Right lobe of liver (tissue), 6 donors: Measurements from ENCODE around the gene AVPR2. TPM values are rescaled to one million over a fixed set of nuclear protein-coding genes. Genes with fewer than 3 reads are reported as not detected.

Source experiments
- ATAC-seq, 4 donors: fragments of 200-7000 bp; cut with Tn5 transposase; one replicate each; pipeline ENCODE4 v1.9.1; 2020; ENCODE audit warnings: mild to moderate bottlenecking in 4 of 4, moderate library complexity in 4 of 4
- DNase-seq, 3 donors: peaks; one replicate each; pipeline ENCODE4 v3.0.0-alpha.2; 2020
- H3K27ac ChIP-seq, 3 donors: fragments of 200-600 bp; one replicate each; pipeline ENCODE4 v1.8.0; 2022
- H3K27me3 ChIP-seq, 2 donors: fragments of 200-600 bp; one replicate each; pipeline ENCODE4 v1.8.0; 2022
- H3K36me3 ChIP-seq, 4 donors: fragments of 200-600 bp; sonication (generic) in 1 of 4; one replicate each; pipeline versions ENCODE4 v1.5.1 to v1.8.0; 2017 to 2022; ENCODE audit warnings: control low read depth in 1 of 4
- H3K4me1 ChIP-seq, 4 donors: fragments of 200-600 bp; sonication (generic) in 1 of 4; one replicate each; pipeline versions ENCODE4 v1.5.1 to v1.8.0; 2017 to 2022; ENCODE audit warnings: control low read depth in 1 of 4
- H3K4me3 ChIP-seq, 3 donors: fragments of 200-600 bp; one replicate each; pipeline ENCODE4 v1.8.0; 2022
- H3K9me3 ChIP-seq, 4 donors: fragments of 200-600 bp; sonication (generic) in 1 of 4; one replicate each; pipeline versions ENCODE4 v1.5.1 to v1.8.0; 2017 to 2022; ENCODE audit warnings: control low read depth in 1 of 4
- POLR2A ChIP-seq: fragments of 450-650 bp; IDR thresholded peaks from one replicate; pipeline ENCODE4 v1.6.1; 2017; ENCODE audit warnings: antibody characterized with exemption, mild to moderate bottlenecking
- WGBS: methylation state at CpG from one replicate; pipeline ENCODE4 v1.1.6; 2018; ENCODE audit warnings: low coverage, low lambda C conversion rate; ENCODE audit not compliant: insufficient coverage; ENCODE audit errors: missing lambda C conversion rate; 5-methylcytosine and 5-hydroxymethylcytosine counted together
- intact Hi-C, 2 donors: fragments of 100-400 bp; cut with DNase I; formaldehyde crosslinking; loops; one replicate each; pipeline versions ENCODE4 v1.11.2 to v1.14.1; 2022
- total RNA-seq, 6 experiments: library from RNA; depleted of rRNA in 2 of 6; stranded (reverse); fragments of >200 nt in 2 of 6; fragmentation: NEBNext Ultra II Directional in 3 of 6; extraction: Animal tissue kit (Norgen Biotek cat#: 25700) in 3 of 6; gene quantifications; one replicate each; pipeline versions ENCODE4 v1.1.0 to v1.2.4, GENCODE V29; 2016 to 2023
- TF ChIP-seq, protein P1 (sequence below), 4 donors: fragments of 200-600 bp in 3 of 4; fragments of 450-650 bp in 1 of 4; IDR thresholded peaks; one replicate each; pipeline versions ENCODE4 v1.5.1 to v1.8.0; 2016 to 2022; ENCODE audit warnings: antibody characterized with exemption in 4 of 4, mild to moderate bottlenecking in 2 of 4
- donor health status: DM: no; HTN: yes; CAD: no.
- donor health status: DM: no; HTN: no; CAD: no.
- donor health status: DM: no; HTN: no; CAD: no.
- donor health status: DM: no; HTN: yes; CAD: no.
- donor health status: DM: no; HTN: yes; CAD: no.

AVPR2 gene
- total RNA-seq, 6 experiments from 2014 or later, result 0.31 TPM; not detected in 5

DNA sequence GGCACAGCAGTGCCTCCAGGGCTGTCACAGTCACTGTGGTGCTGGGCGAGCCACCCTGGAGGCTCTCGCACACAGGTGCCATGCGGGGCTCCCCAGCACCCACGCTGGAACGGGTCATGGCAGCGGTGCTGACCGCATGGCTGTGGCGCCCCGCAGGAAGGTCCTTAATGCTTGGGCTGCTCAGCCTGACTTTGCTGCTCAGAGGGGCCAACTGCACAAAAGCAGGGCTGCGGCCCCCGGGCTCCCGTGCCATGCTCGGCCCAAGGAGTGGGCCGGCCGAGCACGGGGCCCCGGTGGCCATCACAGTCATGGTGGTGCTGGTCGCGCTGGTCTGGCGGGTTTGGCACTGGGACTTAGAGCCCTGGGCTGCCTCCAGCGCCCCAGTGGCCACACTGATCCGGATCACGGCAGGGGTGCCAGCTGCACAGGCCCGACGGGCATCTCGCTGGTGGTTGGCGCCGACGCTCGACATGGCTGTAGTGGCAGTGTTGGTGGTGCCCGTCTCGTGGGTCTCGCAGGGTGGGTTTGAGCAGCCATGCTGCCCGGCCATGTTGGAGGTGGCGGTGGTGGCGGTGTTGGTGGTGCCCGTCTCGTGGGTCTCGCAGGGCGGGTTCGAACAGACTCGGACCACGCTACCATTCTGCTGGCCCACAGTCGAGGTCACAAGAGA, 50.2 kb downstream of the AVPR2 start:
- peak in 1 of 3 donors; percentile 23 for DNase-seq
- Histone ChIP-seq H3K9me3 (no peaks in the 10 kb centered on the region), H3K27ac (no peak overlapping the region), H3K36me3 (peaks cover 0 to 81% (median 29%) of the 10 kb centered on the region in 4 donors), H3K27me3 (no peaks in the 10 kb centered on the region), H3K4me3 (no peak overlapping the region), H3K4me1 (no peaks in the 10 kb centered on the region)
- intact Hi-C loops, result loop anchor here in 1 of 2 donors (5.0 to 10.0 kb wide), 2 partner anchors 192 to 990 kb away; partner anchors contain the start of gene PLXNB3
- peak in 1 of 4 donors; percentile 2 for ATAC-seq
- TF ChIP-seq, protein P1, sequence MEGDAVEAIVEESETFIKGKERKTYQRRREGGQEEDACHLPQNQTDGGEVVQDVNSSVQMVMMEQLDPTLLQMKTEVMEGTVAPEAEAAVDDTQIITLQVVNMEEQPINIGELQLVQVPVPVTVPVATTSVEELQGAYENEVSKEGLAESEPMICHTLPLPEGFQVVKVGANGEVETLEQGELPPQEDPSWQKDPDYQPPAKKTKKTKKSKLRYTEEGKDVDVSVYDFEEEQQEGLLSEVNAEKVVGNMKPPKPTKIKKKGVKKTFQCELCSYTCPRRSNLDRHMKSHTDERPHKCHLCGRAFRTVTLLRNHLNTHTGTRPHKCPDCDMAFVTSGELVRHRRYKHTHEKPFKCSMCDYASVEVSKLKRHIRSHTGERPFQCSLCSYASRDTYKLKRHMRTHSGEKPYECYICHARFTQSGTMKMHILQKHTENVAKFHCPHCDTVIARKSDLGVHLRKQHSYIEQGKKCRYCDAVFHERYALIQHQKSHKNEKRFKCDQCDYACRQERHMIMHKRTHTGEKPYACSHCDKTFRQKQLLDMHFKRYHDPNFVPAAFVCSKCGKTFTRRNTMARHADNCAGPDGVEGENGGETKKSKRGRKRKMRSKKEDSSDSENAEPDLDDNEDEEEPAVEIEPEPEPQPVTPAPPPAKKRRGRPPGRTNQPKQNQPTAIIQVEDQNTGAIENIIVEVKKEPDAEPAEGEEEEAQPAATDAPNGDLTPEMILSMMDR (IDR thresholded peaks at IDR 0.05), result no peak
- TF ChIP-seq POLR2A, result no peak
- WGBS, result 90% methylated on average over 2 of the region's 44 CpGs

DNA sequence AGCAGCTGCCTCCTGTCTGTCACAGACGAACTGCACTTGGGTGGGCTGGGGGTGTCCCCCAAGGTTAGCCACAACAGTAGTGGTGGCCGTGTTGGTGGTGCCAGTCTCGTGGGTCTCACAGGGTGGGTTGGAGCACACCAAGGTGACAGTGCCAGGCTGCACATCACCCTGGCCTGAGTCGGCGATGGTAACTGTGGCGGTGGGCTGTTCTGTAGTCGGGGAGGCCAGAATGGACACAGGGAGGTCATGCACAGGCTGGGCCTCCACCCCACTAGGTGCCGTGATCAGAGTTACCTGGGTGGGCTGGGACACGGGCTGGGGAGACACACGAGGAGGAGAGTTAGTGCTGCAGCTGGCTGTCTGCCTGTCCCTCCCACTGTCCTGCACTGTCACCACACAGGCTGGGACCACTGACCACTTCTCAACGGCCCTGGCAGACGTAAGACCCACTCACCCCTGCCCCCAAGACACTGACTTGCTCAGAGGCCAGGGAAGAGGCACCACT, 50.8 kb downstream of the AVPR2 start:
- ATAC-seq, result no peak
- Histone ChIP-seq H3K9me3 (no peaks in the 10 kb centered on the region), H3K27ac (no peak overlapping the region), H3K36me3 (peaks cover 0 to 81% (median 27%) of the 10 kb centered on the region in 4 donors), H3K4me1 (no peaks in the 10 kb centered on the region), H3K27me3 (no peaks in the 10 kb centered on the region), H3K4me3 (no peak overlapping the region)
- intact Hi-C loops, result loop anchor here in 1 of 2 donors (10.0 kb wide), 1 partner anchor 990 kb away; no protein-coding TSS in a partner anchor
- DNase-seq, result peak in 1 of 3 donors; percentile 20
- WGBS, result 60% methylated on average over 2 of the region's 12 CpGs
- no peak for TF ChIP-seq POLR2A
- TF ChIP-seq, protein P1 (IDR thresholded peaks at IDR 0.05), result no peak

DNA sequence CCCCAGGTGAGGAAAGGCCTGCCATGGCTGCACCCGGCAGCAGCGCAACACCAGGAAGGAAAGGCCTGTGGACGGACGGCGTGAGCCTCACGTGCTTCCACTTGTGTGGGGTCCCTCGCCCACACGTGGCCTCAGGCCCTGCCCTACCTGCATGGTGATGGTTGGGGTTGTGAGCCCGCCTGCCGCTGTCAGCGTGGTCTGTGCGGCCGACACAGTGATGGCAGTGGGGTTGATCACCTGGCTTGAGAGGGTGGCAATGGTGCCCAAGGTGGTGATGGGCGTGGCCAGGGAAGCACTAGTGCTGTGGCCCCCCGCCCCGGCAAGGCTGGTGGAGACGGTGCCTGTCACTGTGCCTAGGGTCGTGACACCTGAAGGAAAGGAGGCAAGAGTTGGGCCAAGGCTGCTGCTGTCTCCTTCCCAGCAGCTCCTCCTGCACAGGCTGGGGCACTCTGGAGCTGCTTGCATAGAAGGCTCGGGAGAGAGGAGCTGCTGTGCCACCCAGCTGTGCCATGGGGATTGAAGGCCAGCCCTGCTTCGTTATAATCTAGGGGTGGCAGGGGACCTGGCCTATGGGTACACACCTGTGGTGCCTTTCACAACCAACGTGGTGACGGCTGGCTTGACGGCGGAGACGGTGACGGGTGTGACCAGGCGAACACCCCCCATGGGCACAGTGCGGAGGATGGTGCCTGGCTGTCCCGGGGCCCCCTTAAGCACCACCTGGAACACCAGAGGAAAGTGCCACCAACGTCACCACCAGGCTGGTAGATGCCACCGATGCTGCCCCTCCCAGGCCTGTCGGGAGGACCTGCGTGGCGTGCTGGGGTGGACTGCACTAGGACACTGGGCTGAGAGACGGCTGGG, 51.8 kb downstream of the AVPR2 start:
- intact Hi-C loops, result loop anchor here in 1 of 2 donors (10.0 kb wide), 1 partner anchor 991 kb away; no protein-coding TSS in a partner anchor
- TF ChIP-seq, protein P1 (IDR thresholded peaks at IDR 0.05), result no peak
- TF ChIP-seq POLR2A, result no peak
- Histone ChIP-seq H3K4me3 (no peak overlapping the region), H3K27ac (no peak overlapping the region), H3K27me3 (no peaks in the 10 kb centered on the region), H3K36me3 (peaks cover 0 to 81% (median 27%) of the 10 kb centered on the region in 4 donors), H3K4me1 (no peaks in the 10 kb centered on the region), H3K9me3 (no peaks in the 10 kb centered on the region)
- ATAC-seq (no peak), DNase-seq (no peak)
- 97% methylated on average over 5 of the region's 35 CpGs for WGBS

Other genes starting within 250 kb of the AVPR2 start
- gene PNCK, start 230.9 kb upstream of the AVPR2 start, total RNA-seq, result under 1 TPM in 1 of 6 experiments, not detected in 5; 0.86 TPM
- 1 to 10 TPM; 1.6 to 9.2 (median 2.9) TPM for gene SLC6A8, start 216.7 kb upstream of the AVPR2 start, total RNA-seq
- 100 to 1,000 TPM; 100 to 126 (median 107) TPM for gene BCAP31, start 180.3 kb upstream of the AVPR2 start, total RNA-seq
- gene ABCD1, start 179.8 kb upstream of the AVPR2 start, total RNA-seq, result 10 to 100 TPM in 4 of 6 experiments, 1 to 10 TPM in 2; 8.0 to 20.8 (median 10.9) TPM
- gene PLXNB3, start 140.4 kb upstream of the AVPR2 start, total RNA-seq, result 1 to 10 TPM in 3 of 6 experiments, under 1 TPM in 3; 0.55 to 1.7 (median 0.94) TPM
- not detected for gene SRPK3, start 123.6 kb upstream of the AVPR2 start, total RNA-seq
- gene IDH3G, start 110.3 kb upstream of the AVPR2 start, total RNA-seq, result 10 to 100 TPM; 19.4 to 70.1 (median 27.4) TPM
- 100 to 1,000 TPM; 150 to 221 (median 205) TPM for gene SSR4, start 110.0 kb upstream of the AVPR2 start, total RNA-seq
- 1 to 10 TPM in 5 of 6 experiments, under 1 TPM in 1; 0.61 to 2.3 (median 1.5) TPM for gene PDZD4, start 74.1 kb upstream of the AVPR2 start, total RNA-seq
- gene L1CAM, start 18.5 kb upstream of the AVPR2 start, total RNA-seq, result under 1 TPM in 4 of 6 experiments, not detected in 2; 0.33 to 0.64 (median 0.47) TPM
- 10 to 100 TPM in 2 of 6 experiments, 1 to 10 TPM in 4; 5.5 to 11.9 (median 8.7) TPM for gene ARHGAP4, start 21.6 kb downstream of the AVPR2 start, total RNA-seq
- 10 to 100 TPM; 36.1 to 56.2 (median 39.7) TPM for gene NAA10, start 30.4 kb downstream of the AVPR2 start, total RNA-seq
- gene RENBP, start 40.0 kb downstream of the AVPR2 start, total RNA-seq, result 1 to 10 TPM; 2.2 to 9.1 (median 5.2) TPM
- gene HCFC1, start 67.1 kb downstream of the AVPR2 start, total RNA-seq, result 10 to 100 TPM; 15.2 to 32.5 (median 19.7) TPM
- 10 to 100 TPM in 1 of 6 experiments, 1 to 10 TPM in 5; 3.8 to 10.3 (median 5.9) TPM for gene TMEM187, start 68.1 kb downstream of the AVPR2 start, total RNA-seq
- gene IRAK1, start 115.2 kb downstream of the AVPR2 start, total RNA-seq, result 10 to 100 TPM; 27.4 to 77.7 (median 41.4) TPM
- gene MECP2, start 193.0 kb downstream of the AVPR2 start, total RNA-seq, result 10 to 100 TPM; 14.1 to 18.4 (median 16.0) TPM
- not detected for gene OPN1LW, start 239.6 kb downstream of the AVPR2 start, total RNA-seq